Endothelial cell of umbilical vein (primary cell): Measurements from ENCODE around the gene RAB38. TPM values are rescaled to one million over a fixed set of nuclear protein-coding genes. Genes with fewer than 3 reads are reported as not detected.

Source experiments
- BruUV-seq: library from RNA; stranded (reverse); fragments of 400-500 nt; replicated peaks from 2 replicates; lab custom pipeline; 2021; lab: Mats Ljungman, UMichigan
- CTCF ChIA-PET: fragments of 300-600, 350-600 bp; sonication (Branson Sonifier 250); formaldehyde crosslinking; loops from one replicate; lab custom pipeline; 2021; ENCODE audit warnings: antibody characterized with exemption, inconsistent platforms; lab: Charles Lee
- POLR2A ChIA-PET: fragments of 300-600, 350-600 bp; sonication (Branson Sonifier 250); formaldehyde crosslinking; loops from one replicate; lab custom pipeline; 2021; ENCODE audit warnings: antibody characterized with exemption, inconsistent platforms; lab: Charles Lee
- DNase-seq: peaks from one replicate; pipeline ENCODE4 v3.0.0-alpha.2; 2011; ENCODE audit warnings: low read depth, low spot score
- FAIRE-seq: peaks from 2 replicates; lab custom pipeline; 2011; peaks lifted over from hg19 to GRCh38; lab: Jason Lieb, UNC
- H2AFZ ChIP-seq: 2 replicates; pipeline ENCODE4 v1.6.0; 2012; ENCODE audit warnings: low read depth, low read length, control low read depth, inconsistent platforms
- H3K27ac ChIP-seq: 2 replicates; pipeline ENCODE4 v1.5.1; 2011; ENCODE audit warnings: low read depth, mild to moderate bottlenecking, control low read depth, low read length, moderate library complexity; ENCODE audit not compliant: insufficient read depth
- H3K27me3 ChIP-seq, 2 experiments: 2 replicates each; pipeline versions ENCODE4 v1.6.0 to v1.6.1; 2011; ENCODE audit warnings: low read length in 2 of 2, mixed read lengths in 1 of 2; ENCODE audit not compliant: control insufficient read depth in 2 of 2, insufficient read depth in 2 of 2
- H3K36me3 ChIP-seq, 2 experiments: 2 replicates in 1 of 2; 3 replicates in 1 of 2; pipeline ENCODE4 v1.5.1; 2011; ENCODE audit warnings: low read length in 2 of 2, mild to moderate bottlenecking in 1 of 2, moderate library complexity in 1 of 2; ENCODE audit not compliant: control insufficient read depth in 2 of 2, insufficient read depth in 2 of 2; ENCODE audit errors: extremely low read depth in 1 of 2
- H3K4me1 ChIP-seq: 3 replicates; pipeline ENCODE4 v1.5.1; 2011; ENCODE audit warnings: mild to moderate bottlenecking, low read length; ENCODE audit not compliant: control insufficient read depth, insufficient read depth; ENCODE audit errors: extremely low read depth
- H3K4me2 ChIP-seq: 2 replicates; pipeline ENCODE4 v1.6.1; 2011; ENCODE audit warnings: low read length, control low read depth, mixed read lengths; ENCODE audit not compliant: insufficient read depth
- H3K4me3 ChIP-seq, 3 experiments: fragments of 200-600 bp in 1 of 3; sonication (generic), shearing (Covaris generic) in 1 of 3; replicated peaks in 1 of 3; 2 replicates each; pipeline ENCODE4 v1.5.1; 2011 to 2016; ENCODE audit warnings: control low read depth in 3 of 3, low read length in 3 of 3, mild to moderate bottlenecking in 2 of 3, inconsistent platforms in 1 of 3, low read depth in 1 of 3, moderate library complexity in 1 of 3; ENCODE audit not compliant: insufficient read depth in 1 of 3
- H3K79me2 ChIP-seq: 2 replicates; pipeline ENCODE4 v1.6.0; 2012; ENCODE audit warnings: low read length, inconsistent platforms; ENCODE audit not compliant: control insufficient read depth, insufficient read depth
- H3K9ac ChIP-seq: replicated peaks from 2 replicates; pipeline ENCODE3; 2011; ENCODE audit warnings: low read length, control low read depth; ENCODE audit not compliant: insufficient read depth; ENCODE audit errors: extremely low read depth
- H3K9me1 ChIP-seq: replicated peaks from 3 replicates; pipeline ENCODE4 v1.6.0; 2011; ENCODE audit warnings: mild to moderate bottlenecking, low read length; ENCODE audit not compliant: control insufficient read depth, insufficient read depth; ENCODE audit errors: extremely low read depth
- H3K9me3 ChIP-seq: replicated peaks from 2 replicates; pipeline ENCODE4 v1.5.1; 2012; ENCODE audit warnings: low read length, inconsistent platforms; ENCODE audit not compliant: control insufficient read depth, insufficient read depth
- H4K20me1 ChIP-seq: replicated peaks from 2 replicates; pipeline ENCODE3; 2011; ENCODE audit warnings: mild to moderate bottlenecking, low read length; ENCODE audit not compliant: control insufficient read depth, insufficient read depth; ENCODE audit errors: extremely low read depth
- EZH2 ChIP-seq: IDR thresholded peaks from 2 replicates; pipeline ENCODE4 v1.6.1; 2012; ENCODE audit warnings: borderline replicate concordance, low read depth, mild to moderate bottlenecking, moderate library complexity, low read length, inconsistent platforms; ENCODE audit not compliant: severe bottlenecking
- FOS ChIP-seq: IDR thresholded peaks from 2 replicates; pipeline ENCODE4 v1.6.1; 2011; ENCODE audit warnings: mild to moderate bottlenecking, low read length, moderate library complexity, borderline replicate concordance; ENCODE audit not compliant: insufficient read depth
- GATA2 ChIP-seq: IDR thresholded peaks from 2 replicates; pipeline ENCODE4 v1.7.0; 2011; ENCODE audit warnings: low read depth, mild to moderate bottlenecking, moderate library complexity, mixed read lengths, low read length; ENCODE audit not compliant: insufficient read length, insufficient read depth
- JUN ChIP-seq: IDR thresholded peaks from 2 replicates; pipeline ENCODE4 v1.6.1; 2011; ENCODE audit warnings: borderline replicate concordance, low read depth; ENCODE audit not compliant: insufficient read length, insufficient read depth
- MAX ChIP-seq: IDR thresholded peaks from 2 replicates; pipeline ENCODE4 v1.6.1; 2011; ENCODE audit not compliant: insufficient read depth, insufficient read length
- MYC ChIP-seq: IDR thresholded peaks from one replicate; pipeline ENCODE4 v1.6.1; 2011; ENCODE audit warnings: mild to moderate bottlenecking, low read depth, low read length
- POLR2A ChIP-seq: IDR thresholded peaks from 2 replicates; pipeline ENCODE4 v1.6.1; 2012; ENCODE audit warnings: low read depth, mild to moderate bottlenecking, control low read depth, low read length
- POLR2AphosphoS5 ChIP-seq: IDR thresholded peaks from 2 replicates; pipeline ENCODE4 v1.6.1; 2012; ENCODE audit warnings: low read depth, mild to moderate bottlenecking, control low read depth, low read length, moderate library complexity; ENCODE audit not compliant: insufficient read depth
- dilution Hi-C: fragments of 300-500 bp; cut with MboI; formaldehyde crosslinking; loops from one replicate; pipeline ENCODE4 v1.15.0; 2019; ENCODE audit warnings: low sequenced_read_pairs; ENCODE audit not compliant: extremely low pct_ligation_motif_present
- intact Hi-C: fragments of 100-400 bp; cut with micrococcal nuclease; formaldehyde crosslinking; loops from one replicate; pipeline ENCODE4 v1.10.0; 2022
- polyA plus RNA-seq, 4 experiments: library from polyadenylated mRNA; depleted of rRNA in 3 of 4; stranded (reverse) in 3 of 4; unstranded in 1 of 4; fragments of >200 nt; gene quantifications; 2 replicates each; pipeline versions ENCODE4 v1.2.1 to v1.2.3, GENCODE V29; 2011 to 2012; ENCODE audit warnings: missing spikeins in 1 of 4
- total RNA-seq: library from RNA; stranded (reverse); gene quantifications from 2 replicates; pipeline ENCODE4 v1.2.3, GENCODE V29; 2021
- TF ChIP-seq, protein P1 (sequence below), 2 donors: IDR thresholded peaks; 1 replicate in 1 of 2; 2 replicates in 1 of 2; pipeline ENCODE4 v1.5.1; 2011; ENCODE audit warnings: low read length in 2 of 2, mild to moderate bottlenecking in 2 of 2, moderate library complexity in 2 of 2, control low read depth in 1 of 2, inconsistent platforms in 1 of 2, low read depth in 1 of 2; ENCODE audit not compliant: insufficient read depth in 1 of 2; ENCODE audit errors: extremely low read depth in 1 of 2

The RAB38 gene
- total and polyA plus RNA-seq, 2 donors (not counting 3 experiments of a cell fraction or from before 2014, with no cell fraction given) = 3.0 to 3.6 TPM

DNA sequence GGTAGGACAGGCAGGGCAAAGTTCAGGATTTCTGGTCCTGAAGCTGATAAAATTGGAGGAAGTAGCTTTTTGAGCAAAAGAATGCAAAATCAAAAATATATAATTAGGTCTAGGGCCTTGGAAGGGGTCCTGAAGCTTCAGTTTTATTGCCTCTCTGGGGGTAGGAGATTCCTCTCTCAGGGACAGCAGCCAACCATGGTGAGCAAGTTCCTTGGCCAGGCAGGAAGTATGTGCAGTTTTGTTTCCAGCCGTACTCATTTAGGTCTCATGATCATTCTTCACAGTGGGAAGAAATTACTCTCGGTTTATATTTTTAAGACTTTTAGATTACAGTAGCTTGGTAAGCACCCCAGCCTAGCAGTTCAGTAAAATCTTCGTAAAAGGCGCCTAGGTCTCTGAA, 2.9 kb upstream of the RAB38 start:
- Histone ChIP-seq H3K79me2 (no peaks in the 10 kb centered on the region), H3K9me1 (no peaks in the 10 kb centered on the region), H3K4me2 (no peak overlapping the region), H3K9ac (no peak overlapping the region), H3K27ac (no peak overlapping the region), H3K4me3 (no peak overlapping the region), H3K4me1 (peaks cover 6% of the 10 kb centered on the region), H2AFZ (no peak overlapping the region), H4K20me1 (no peaks in the 10 kb centered on the region), H3K27me3 (peaks cover 5 to 9% of the 10 kb centered on the region in 2 experiments), H3K9me3 (no peaks in the 10 kb centered on the region), H3K36me3 (no peaks in the 10 kb centered on the region)
- no peak for FAIRE-seq
- DNase-seq = no peak
- intact Hi-C loops (no loop called here), dilution Hi-C loops (no loop called here)
- BruUV-seq = no TSS peak
- ChIA-PET POLR2A (interaction anchor here (0.7 kb wide), 1 partner anchor 14 kb away, joined by 3 read pairs; no protein-coding TSS in a partner anchor), CTCF (interaction anchor here (1.0 kb wide), 1 partner anchor 307 kb away, joined by 3 read pairs; no protein-coding TSS in a partner anchor)
- TF ChIP-seq POLR2AphosphoS5 = no peak
- TF ChIP-seq POLR2A = no peak
- TF ChIP-seq, protein P1, sequence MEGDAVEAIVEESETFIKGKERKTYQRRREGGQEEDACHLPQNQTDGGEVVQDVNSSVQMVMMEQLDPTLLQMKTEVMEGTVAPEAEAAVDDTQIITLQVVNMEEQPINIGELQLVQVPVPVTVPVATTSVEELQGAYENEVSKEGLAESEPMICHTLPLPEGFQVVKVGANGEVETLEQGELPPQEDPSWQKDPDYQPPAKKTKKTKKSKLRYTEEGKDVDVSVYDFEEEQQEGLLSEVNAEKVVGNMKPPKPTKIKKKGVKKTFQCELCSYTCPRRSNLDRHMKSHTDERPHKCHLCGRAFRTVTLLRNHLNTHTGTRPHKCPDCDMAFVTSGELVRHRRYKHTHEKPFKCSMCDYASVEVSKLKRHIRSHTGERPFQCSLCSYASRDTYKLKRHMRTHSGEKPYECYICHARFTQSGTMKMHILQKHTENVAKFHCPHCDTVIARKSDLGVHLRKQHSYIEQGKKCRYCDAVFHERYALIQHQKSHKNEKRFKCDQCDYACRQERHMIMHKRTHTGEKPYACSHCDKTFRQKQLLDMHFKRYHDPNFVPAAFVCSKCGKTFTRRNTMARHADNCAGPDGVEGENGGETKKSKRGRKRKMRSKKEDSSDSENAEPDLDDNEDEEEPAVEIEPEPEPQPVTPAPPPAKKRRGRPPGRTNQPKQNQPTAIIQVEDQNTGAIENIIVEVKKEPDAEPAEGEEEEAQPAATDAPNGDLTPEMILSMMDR (IDR thresholded peaks at IDR 0.05; ENCODE audit: extremely low read depth in 1 of 2, insufficient read depth in 1 of 2, low read depth in 1 of 2, low read length in 2 of 2) = no peak
- no peak for TF ChIP-seq FOS
- TF ChIP-seq GATA2 = no peak
- TF ChIP-seq MYC = no peak
- TF ChIP-seq JUN = no peak
- TF ChIP-seq MAX = no peak
- TF ChIP-seq EZH2 = no peak
